NCI-H2196 (cell line): Measurements from ENCODE around the gene TK2.

Experiments
- DNase-seq: peaks from one replicate; lab custom pipeline; 2025; ENCODE audit not compliant: unreplicated experiment; lab: John Stamatoyannopoulos, UW

TK2 gene

DNA sequence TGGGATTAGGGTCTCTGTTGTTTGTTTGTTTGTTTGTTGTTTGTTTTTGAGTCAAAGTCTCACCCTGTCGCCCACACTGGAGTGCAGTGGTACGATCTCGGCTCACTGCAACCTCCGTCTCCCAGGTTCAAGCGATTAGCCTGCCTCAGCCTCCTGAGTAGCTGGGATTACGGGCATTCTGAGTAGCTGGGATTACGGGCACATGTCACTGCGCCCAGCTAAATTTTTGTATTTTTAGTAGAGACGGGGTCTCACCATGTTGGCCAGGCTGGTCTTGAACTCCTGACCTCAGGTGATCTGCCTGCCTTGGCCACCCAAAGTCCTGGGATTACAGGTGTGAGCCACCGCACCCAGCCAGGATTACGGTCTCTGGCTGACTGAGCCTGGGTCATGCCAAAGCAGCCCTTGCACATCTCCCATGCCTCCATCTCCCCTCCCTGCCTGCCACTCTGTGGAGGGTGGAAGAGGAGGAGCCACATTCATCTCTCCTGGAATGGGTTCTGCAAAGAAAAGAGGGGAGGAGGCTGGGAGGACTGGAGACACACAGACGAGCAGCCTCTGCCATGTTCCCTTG lies 63.6 kb downstream of the TK2 start:
- DNase-seq: no peak

DNA sequence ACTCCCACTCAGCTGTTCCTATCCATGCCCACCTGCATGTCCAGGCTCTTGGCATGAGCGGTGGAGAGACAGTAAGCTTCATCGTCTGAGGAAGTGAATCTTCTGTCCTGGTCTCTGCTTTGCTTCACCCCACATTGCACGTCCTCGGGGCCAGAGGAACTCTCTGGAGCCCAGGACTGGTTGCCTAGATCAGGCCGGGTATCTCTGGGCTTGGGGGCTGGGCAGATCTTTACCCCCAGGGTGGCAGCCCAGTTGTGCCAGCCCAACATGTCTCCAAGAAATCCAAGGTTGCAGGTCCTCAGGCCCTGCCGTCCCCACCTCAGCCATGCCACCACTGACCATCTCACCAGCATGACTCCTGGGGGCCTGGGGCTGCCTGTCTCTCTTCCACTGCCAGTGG lies 64.5 kb downstream of the TK2 start:
- no peak for DNase-seq

DNA sequence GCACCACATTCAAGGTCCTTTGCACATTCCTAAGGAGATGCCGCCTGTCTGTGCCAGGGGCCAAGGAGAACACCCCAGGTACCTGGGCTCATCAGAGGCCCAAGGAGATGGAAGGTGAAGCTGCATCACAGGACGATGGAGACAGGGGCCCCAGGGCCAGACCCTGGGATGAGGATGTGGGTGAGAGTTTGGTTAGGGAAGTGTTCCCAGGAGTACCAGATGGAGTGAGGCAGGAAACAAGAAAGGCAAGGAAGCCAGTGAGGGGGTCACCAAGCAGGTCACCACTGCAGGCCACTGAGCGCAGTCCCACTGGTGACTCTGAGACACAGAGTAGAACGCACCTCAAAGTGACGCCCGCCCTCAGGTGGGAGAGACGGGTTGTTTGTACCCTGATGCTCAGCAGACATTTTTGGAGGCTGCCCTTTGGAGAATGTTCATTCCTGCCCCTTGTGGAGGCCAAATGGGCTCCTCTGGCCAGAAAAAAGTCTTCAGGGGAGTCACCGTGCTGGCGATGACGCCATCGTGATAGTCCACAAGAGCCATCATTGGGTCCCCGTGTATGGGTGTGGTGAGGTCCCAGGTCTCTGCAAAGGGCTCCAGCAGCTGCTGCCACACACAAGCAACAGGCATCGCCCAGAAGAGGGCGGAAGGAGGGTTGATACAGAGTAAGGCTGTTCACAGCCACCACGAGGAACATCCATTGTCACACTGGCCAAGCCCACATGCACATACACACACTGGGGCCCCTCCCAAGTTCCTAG lies 65.3 kb downstream of the TK2 start:
- no peak for DNase-seq

- peak; percentile 51 for DNase-seq
These were observed 66.1 kb downstream of the TK2 start for GRCh38 chr16:66483689-66484452.

DNA sequence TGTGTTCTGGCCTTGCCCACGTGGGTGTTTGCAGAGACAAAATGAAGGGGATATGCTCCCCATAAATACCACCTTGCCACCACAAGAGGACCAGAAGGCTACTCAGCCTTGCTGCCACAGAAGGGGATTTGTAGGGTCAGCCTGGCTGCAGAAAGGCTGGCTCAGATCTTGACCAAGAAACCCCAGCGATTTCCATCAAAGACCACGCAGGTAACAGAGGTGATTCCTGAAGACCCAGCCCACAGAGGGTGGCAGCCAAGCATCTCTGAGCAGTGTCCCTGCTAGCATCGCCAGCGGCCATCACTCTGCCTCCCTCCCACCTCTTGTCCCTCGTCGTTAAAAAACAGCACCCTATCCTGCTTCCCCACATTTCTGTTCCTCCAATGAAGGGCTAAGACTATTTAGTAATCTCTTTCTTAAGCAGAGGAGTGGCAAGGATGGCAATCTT lies 68.0 kb downstream of the TK2 start:
- DNase-seq: no peak

DNA sequence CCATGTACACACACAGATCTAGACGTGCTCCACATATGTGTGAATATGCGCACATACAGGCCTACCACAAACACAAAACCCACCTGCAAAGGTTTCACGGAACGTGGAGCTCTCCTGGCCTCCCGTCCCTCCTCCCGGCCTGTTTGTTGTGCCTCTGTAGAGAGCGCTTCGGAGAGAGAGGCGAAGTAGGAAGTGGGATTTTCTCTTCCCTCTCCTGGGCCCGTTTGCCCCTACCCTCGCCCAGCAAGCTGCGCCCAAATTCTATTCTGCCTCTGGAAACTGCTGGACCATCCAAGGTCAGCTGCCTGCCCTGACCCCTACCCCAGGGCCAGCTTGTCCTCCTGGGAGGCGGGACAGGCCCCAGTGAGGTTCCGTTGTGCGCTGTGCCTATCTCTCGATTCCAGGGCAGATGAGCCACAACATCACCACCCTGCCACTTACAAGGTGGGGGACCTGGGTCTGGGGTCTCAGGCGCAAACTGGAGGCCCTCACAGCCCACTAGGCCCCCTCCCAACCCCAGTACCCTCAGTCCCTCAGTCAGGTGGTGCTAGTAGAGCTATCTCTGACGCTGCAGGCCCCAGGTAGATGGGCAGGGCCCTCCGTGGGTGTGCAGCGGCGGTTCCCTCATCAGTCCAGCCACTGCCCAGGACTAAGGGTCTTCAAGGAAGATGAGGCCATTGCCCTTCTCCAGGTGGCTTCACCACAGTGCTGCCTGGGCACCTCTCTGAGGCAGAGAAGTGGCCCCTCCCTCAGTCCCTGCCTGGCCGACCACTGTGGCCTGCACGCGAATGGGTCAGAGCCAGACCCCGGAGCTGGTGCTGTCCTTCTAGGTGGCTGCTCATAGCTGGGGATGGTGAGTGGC lies 68.6 kb downstream of the TK2 start:
- no peak for DNase-seq

DNA sequence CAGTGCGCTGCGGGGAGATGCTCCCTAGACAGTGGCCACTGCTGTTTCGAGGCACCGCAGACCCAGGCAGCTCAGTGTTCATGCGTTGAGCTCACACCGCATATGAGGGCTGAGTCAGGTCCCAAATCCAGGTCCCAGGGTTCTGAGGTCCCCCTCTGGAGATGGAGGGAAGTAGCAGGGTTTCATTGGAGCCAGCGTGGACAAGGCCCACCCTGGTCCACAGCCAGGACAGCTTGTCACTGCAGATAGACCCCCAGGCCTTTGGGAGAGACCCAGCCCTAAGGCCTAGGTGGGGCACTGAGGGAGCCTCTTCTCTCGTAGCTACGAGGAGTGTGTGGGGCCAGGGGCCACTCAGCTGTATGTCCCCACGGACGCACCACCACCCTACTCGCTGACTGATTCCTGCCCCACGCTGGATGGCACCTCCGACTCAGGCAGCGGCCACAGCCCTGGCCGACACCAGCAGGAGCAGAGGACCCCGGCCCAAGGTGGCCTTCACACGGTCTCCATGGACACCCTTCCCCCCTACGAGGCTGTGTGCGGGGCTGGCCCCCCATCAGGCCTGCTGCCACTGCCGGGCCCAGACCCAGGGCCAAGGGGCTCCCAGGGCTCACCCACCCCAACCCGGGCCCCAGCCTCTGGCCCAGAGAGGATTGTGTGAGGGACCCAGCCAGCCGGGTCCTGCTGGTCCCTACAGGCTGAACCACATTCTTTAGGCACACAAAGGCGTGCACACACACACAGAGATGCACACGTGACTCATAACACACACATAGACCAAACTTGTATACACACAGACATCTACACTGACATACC lies 69.4 kb downstream of the TK2 start:
- no peak for DNase-seq

DNA sequence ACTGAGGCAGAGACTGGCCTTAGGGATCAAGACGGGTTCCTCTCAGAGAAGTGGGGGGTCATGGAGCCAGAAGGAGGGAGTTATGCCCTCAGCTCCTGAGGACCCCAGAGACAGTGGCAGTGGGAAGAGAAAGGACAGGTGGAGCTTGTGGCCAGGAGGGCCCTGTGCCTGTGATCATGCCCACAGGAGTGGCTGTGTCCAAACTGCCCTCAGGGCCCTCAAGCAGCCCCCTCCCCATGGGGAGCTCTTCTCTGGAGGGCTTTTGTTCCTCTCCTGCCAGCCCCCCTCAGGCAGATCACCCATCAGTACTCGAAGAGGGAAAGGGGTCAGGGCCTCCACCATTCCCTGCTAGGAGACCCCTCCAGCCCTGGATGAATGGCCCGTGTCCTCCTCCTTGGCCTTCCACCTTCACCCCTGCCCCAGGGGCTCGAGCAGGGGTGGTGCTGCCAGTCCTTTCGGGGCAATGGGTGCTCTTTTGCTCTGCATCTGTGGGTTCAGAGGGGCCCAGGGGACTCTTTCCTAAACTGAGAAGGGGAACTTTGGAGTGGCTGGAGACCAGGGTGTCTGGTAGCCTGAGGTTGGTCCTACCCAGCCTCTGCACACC lies 70.2 kb downstream of the TK2 start:
- DNase-seq: no peak

DNA sequence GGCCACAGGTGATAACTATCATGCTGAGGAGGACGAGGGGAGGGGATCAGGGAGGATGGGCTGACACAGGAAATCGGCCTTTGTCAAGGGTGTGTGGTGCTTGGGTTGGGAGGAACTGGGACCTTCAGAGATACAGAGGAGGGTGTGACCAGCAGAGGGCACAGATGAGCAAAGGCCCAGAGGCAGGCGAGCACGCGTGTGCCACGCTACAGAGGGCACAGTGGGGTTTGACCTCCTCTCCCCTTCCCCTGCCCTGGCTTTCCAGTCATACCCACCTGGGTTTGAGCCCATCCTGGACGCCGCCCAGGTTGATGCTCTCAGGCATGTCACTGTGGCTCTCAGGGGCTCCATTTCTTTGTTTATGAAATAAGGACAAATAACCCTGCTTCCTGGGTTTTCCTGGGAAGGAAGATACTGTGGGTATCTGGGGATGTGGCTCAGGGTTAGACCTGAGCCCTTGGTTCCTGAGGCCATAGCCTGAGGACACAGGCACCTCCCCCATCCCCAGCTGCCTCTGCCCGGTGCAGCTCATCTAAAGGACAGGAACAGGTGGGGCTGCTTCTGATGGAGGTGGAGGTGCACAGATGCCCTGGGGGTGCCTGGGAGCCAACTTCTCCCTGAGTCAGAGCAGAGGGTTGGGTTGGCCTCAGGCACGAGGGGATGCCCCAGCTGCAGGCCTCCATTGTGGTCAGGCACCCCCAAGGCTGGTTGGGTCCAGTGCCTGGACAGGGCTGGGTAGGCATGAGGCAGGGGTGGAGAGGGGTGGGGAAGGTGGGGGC lies 71.0 kb downstream of the TK2 start:
- DNase-seq: no peak

DNA sequence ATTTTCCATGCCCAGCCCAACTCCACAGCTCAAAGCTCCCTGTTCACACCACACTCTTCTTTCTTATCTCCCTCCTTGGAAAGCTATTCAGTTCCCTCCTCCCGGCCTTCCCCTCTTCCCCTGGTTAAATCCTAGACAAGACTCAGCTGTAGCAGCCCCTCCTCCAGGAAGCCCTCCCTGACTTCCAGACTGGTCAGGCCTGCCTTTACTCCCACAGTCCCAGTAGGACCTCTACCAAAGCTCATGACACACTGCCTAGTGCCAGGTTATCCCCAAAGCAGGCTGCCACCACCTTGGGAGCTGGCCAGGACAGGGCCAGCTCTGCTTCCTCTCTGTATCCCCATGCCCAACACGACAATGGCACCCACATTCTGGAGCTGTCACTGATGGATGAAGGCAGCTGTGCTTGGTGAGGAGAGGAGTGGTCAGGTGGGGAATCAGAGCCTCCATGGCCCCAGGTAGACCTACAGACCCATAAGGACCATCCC lies 72.8 kb downstream of the TK2 start:
- no peak for DNase-seq

DNA sequence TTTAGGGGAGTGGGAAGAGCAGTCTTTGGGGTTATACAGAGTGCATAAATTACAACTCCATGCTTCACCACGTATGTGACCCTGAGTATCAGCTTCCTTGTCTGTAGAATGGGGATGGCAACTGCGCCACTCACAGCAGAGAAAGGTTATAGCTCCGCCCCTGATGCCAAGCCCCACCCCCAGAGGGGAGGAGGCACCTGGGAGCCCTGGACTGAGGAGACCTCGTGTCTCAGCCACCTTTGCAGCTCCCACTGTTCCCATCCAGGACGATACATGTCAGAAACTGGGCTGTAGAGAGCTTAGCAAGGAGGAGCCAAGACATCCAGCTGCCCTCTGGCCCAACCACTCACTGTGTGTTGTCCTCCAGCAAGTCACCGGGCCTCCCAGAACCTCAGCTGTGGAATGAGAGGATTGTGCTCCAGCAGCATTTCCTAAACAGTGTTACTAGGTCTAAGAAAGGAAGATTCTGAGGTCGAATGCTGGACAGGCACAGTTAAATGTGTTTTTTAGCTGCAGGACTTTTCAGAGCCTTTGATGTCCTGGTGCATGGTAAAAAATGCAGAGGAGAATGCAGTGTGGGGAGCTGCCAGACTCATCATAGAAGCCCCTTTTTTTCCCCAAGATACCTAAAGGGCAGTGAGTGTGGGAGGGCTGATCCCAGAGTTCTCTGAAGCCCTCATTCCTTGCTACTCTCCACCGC lies 73.4 kb downstream of the TK2 start:
- peak; percentile 12 for DNase-seq

- no peak for DNase-seq
These were observed 74.7 kb downstream of the TK2 start for GRCh38 chr16:66475232-66475631.

GRCh38 chr16:66474750-66475199 lies 75.1 kb downstream of the TK2 start:
- peak; percentile 41 for DNase-seq

DNA sequence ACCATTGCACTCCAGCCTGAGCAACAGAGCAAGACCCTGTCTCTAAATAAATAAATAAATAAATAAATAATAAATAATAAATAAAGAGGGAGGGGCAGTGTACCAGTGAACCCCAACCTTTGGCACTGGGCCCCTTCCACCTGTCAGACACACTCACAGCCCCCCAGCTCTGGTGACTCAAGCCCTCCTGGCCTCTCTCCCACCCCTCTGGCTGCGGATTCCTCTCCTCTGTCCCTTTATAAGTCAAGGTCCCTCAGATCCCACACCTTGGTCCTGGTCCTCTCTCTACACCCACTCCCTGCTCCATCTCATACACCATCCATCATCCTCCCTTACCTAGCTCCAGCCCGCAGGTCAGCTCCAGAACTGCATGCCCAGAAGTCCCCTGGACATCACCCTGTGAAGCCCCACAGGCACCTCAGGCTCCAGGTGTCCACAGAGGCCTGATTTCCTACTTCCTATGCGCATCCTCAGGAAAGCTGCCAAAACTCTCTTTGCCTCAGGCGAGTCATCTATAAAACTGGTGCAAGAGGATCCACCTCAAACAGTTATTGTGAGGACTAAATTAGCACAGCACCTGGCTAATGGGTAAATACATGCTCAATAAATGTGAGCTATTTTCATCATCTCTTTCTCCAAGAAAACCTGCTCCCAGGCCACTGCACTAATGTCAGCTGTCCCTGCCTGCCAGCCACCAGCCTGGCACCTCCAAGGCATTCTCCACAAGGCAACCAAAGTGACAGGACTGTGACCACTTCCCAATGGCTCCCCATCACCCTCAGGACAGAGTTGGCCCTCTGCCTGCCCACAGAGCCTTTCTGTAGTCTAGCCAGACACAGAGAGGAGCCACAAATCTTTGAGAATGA lies 76.0 kb downstream of the TK2 start:
- peak; percentile 65 for DNase-seq

- DNase-seq: no peak
These were observed 76.8 kb downstream of the TK2 start for GRCh38 chr16:66473051-66473571.

DNA sequence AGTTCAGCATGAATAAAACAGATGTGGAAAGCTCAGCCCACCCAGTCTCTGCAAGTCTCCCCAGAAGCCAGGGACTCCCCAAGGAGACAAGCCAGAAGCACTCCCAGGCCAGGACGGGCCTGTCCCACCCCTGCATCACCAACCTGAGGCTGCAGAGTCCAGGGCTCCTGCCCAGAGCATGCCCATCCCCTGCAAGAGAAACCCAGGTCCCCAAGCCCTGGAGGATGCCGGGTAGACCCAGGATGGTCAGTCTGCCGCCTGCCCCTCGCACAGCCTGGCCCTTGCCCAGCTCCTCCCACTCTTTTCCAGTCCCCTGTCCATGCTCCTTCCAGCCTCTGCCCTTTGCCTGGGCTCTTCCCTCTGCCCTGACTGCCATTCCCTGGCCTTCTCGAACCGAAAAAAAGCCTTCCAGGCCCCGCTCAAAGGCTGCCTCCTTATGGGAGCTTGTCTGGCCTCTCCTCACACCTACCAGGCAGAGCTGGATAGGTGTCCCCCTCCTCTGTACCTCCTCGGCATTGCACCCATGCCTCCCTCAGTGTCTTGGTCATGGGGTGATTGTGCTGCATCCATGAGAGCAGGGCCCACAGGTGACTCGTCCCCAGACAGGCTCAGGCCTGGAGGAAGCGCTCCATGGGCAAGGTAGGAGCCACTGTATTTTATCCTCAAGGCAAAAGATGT lies 78.1 kb downstream of the TK2 start:
- DNase-seq: no peak

DNA sequence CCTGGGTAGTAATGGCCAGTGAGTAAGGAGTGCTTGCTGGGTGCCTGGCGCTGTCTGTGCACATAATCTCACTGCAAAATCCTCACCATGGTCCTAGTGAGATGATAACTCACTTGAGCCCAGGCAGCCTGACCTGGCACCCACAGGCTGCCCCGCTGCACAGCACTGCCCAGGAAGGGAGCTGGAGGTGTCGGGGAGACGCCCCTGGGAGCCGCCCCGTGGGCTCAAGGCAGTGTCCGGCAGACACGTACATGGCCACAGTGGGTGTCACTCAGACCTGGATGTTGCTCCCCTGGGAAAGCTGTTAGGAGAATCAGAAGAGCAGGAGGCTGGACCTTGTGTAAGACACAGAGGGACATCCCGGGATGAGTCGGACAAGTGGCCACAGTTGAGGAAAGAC lies 78.7 kb downstream of the TK2 start:
- no peak for DNase-seq
